Activated T-helper 2 cell treated with anti-CD3 and anti-CD28 coated beads, Interferon-gamma antibody, Interleukin-2, Interleukin-4, amounts not matched to agents 10 μg/mL and 5 μg/mL and 100 μg/mL, durations not matched to agents 14 hours and 24 hours and 36 hours (primary cell): ENCODE results near the gene ZNF750. TPM values are rescaled to one million over a fixed set of nuclear protein-coding genes. Genes with fewer than 3 reads are reported as not detected.

Experiments
- DNase-seq: peaks from one replicate; pipeline ENCODE4 v3.0.0; 2021; ENCODE audit warnings: low spot score
- H3K27ac Mint-ChIP-seq: one replicate; pipeline ENCODE4 v1.8.0; 2021; ENCODE audit warnings: mixed read lengths
- H3K27me3 Mint-ChIP-seq: one replicate; pipeline ENCODE4 v1.8.0; 2021; ENCODE audit warnings: low read depth, mixed read lengths
- H3K36me3 Mint-ChIP-seq: one replicate; pipeline ENCODE4 v1.8.0; 2021; ENCODE audit warnings: low read depth, mixed read lengths
- H3K4me1 Mint-ChIP-seq: one replicate; pipeline ENCODE4 v1.8.0; 2021; ENCODE audit warnings: low read depth, mixed read lengths
- H3K4me3 Mint-ChIP-seq: one replicate; pipeline ENCODE4 v1.8.0; 2021; ENCODE audit warnings: low read depth, mild to moderate bottlenecking, moderate library complexity, mixed read lengths
- H3K9me3 Mint-ChIP-seq: one replicate; pipeline ENCODE4 v1.8.0; 2021; ENCODE audit warnings: mixed read lengths
- intact Hi-C: fragments of 100-400 bp; cut with micrococcal nuclease; formaldehyde crosslinking; loops from one replicate; pipeline ENCODE4 v1.15.1; 2023
- total RNA-seq: library from RNA; stranded (reverse); gene quantifications from 2 replicates; pipeline ENCODE4 v1.2.3, GENCODE V29; 2022

ZNF750 gene
- total RNA-seq, 1 donor from 2014 or later = not detected

GRCh38 chr17:82832411-82832810, 7.4 kb downstream of the ZNF750 start:
- no peaks in the 10 kb centered on the region for H3K4me1 Mint-ChIP-seq
- H3K27me3 Mint-ChIP-seq = no peaks in the 10 kb centered on the region
- no peak overlapping the region for H3K27ac Mint-ChIP-seq
- peaks cover 20% of the 10 kb centered on the region for H3K36me3 Mint-ChIP-seq
- no peak for DNase-seq
- no peak overlapping the region for H3K4me3 Mint-ChIP-seq
- H3K9me3 Mint-ChIP-seq = peaks cover 5% of the 10 kb centered on the region
- intact Hi-C loops = no loop called here

DNA sequence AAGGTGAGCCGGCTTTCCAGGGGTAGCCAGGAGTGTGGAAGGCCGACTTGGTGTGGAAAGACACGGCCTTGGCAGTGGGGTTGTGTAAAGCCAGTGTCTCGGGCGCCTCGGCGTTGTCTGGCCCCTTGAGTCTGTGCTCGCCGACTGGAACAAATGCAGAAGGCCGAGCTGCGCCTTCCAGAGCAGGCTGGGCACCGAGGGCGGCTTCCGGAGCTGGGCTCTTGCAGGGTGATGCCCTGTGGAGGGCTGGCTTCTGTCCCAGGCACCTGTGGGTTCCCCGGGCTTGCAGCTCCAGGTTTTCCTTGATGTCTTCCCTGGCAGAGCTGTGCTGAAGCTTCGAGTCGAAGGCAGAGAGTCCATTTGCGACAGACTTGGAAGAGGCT, 8.0 kb downstream of the ZNF750 start:
- Mint-ChIP-seq H3K36me3 (peaks cover 25% of the 10 kb centered on the region), H3K4me1 (peaks cover 3% of the 10 kb centered on the region), H3K4me3 (no peak overlapping the region), H3K27ac (no peak overlapping the region), H3K27me3 (no peaks in the 10 kb centered on the region), H3K9me3 (peaks cover 5% of the 10 kb centered on the region)
- intact Hi-C loops = no loop called here
- DNase-seq = no peak

DNA sequence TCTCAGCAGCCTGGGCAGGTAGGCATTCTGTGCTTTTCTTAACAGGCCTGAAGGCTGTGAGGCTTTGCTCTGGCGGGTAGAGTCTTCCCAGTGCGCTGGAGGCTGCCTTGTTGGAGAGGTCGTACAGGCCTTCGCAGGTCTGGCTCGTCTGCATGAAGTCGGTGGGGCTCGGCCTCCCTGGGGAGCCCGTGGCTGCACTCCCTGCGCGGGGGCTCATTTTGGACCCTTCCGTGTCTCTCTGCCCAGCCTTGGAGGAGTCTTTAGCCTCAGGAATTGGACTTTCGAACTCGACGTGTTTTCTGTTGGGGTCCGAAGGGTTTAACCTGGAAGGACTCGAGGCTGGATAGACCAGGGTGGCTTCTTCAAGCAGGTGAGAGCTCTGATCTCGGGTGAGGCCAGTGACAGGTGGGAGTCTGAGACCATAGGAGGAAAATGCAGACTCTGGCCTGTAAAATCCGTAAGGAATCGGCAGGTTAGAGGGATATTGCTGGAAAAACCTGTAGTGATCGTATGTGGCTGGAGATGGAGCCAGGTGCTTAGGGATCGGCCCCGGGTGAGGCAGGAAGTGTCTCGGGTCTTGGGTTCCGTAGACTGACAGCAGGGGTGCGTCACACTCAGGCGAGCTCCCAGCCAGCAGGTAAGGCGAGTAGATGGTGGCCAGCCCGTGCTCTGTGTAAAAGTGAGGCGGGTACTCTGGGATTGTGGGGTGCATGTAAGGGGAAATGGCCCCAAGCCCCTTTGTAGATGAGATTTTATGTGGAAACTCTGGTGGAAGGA, 8.6 kb downstream of the ZNF750 start:
- DNase-seq = no peak
- H3K9me3 Mint-ChIP-seq = peaks cover 5% of the 10 kb centered on the region
- intact Hi-C loops = no loop called here
- H3K4me1 Mint-ChIP-seq = peaks cover 3% of the 10 kb centered on the region
- H3K27me3 Mint-ChIP-seq = no peaks in the 10 kb centered on the region
- H3K27ac Mint-ChIP-seq = no peak overlapping the region
- H3K36me3 Mint-ChIP-seq = peaks cover 25% of the 10 kb centered on the region
- no peak overlapping the region for H3K4me3 Mint-ChIP-seq

- Mint-ChIP-seq H3K36me3 (peaks cover 25% of the 10 kb centered on the region), H3K4me3 (no peak overlapping the region), H3K4me1 (peaks cover 3% of the 10 kb centered on the region), H3K27ac (no peak overlapping the region), H3K9me3 (peaks cover 5% of the 10 kb centered on the region), H3K27me3 (no peaks in the 10 kb centered on the region)
- no peak for DNase-seq
- intact Hi-C loops = no loop called here
These were observed 9.6 kb downstream of the ZNF750 start for GRCh38 chr17:82830249-82830661.

DNA sequence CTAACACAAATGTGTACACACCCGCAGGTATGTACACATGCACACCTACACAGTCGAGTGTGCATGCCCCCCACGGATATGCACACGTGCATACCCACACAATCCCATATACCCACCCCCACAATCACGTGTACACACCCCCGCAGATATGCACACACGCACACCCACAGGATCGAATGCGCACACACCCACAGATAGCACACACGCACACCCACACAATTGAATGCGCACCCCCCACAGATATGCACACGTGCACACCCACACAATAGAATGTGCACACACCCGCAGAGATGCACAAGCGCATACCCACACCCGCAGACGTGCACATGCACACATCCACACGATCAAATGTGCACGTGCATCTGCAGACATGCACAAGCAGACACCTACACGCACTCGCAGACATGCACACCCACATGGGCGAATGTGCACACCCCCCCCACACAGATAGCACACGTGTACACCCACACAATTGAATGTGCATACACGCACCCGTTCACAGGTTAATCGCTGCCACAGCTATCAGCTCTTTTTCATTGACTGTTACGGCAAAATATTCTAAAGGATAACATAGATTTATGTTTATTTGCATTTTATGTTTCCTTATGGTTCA, 10.8 kb downstream of the ZNF750 start:
- peaks cover 3% of the 10 kb centered on the region for H3K4me1 Mint-ChIP-seq
- DNase-seq = no peak
- H3K4me3 Mint-ChIP-seq = no peak overlapping the region
- H3K9me3 Mint-ChIP-seq = peaks cover 5% of the 10 kb centered on the region
- H3K27me3 Mint-ChIP-seq = no peaks in the 10 kb centered on the region
- no peak overlapping the region for H3K27ac Mint-ChIP-seq
- peaks cover 25% of the 10 kb centered on the region for H3K36me3 Mint-ChIP-seq
- intact Hi-C loops = no loop called here

DNA sequence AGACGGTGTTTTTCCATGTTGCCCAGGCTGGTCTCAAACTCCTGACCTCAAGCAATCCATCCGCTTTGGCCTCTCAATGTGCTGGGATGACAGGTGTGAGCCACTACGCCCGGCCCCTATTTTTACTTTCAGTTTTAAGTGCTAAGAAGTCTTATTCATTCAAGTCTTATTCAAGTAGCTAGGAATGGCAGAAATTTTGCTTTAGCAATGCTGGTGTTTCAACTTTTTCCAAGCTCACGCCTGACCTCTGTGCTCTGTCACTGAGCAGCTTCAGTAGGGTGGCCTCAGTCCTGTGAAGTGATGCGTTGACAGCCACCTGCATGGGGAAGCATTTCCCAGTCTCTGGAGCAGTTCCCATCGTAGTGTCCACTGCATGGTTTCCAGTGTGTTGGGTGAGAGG, 12.9 kb downstream of the ZNF750 start:
- Mint-ChIP-seq H3K27ac (no peak overlapping the region), H3K4me1 (peaks cover 3% of the 10 kb centered on the region), H3K36me3 (peaks cover 34% of the 10 kb centered on the region), H3K27me3 (no peaks in the 10 kb centered on the region), H3K9me3 (peaks cover 5% of the 10 kb centered on the region), H3K4me3 (no peak overlapping the region)
- intact Hi-C loops = no loop called here
- no peak for DNase-seq

DNA sequence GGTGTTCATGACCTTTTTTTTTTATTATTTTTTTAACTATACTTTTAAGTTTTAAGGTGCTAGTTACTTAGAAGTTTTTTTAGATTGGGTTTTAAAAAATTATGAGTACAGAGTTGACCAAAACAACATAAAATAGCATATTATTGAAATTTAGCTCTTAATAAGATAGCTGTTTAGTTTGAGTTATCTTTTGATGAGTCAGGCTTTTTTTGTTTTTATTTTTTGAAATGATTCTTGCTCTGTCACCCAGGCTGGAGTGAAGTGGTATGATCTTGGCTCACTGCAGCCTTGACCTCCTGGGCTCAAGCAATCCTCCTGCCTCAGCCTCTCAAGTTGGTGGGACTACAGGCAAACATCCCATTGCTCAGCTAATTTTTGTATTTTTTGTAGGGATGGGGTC, 13.6 kb downstream of the ZNF750 start:
- intact Hi-C loops = no loop called here
- Mint-ChIP-seq H3K36me3 (peaks cover 37% of the 10 kb centered on the region), H3K9me3 (peaks cover 5% of the 10 kb centered on the region), H3K4me3 (no peak overlapping the region), H3K4me1 (peaks cover 3% of the 10 kb centered on the region), H3K27me3 (no peaks in the 10 kb centered on the region), H3K27ac (no peak overlapping the region)
- no peak for DNase-seq

GRCh38 chr17:82825540-82826124, 14.2 kb downstream of the ZNF750 start:
- intact Hi-C loops = no loop called here
- H3K4me1 Mint-ChIP-seq = peaks cover 3% of the 10 kb centered on the region
- H3K27me3 Mint-ChIP-seq = no peaks in the 10 kb centered on the region
- no peak overlapping the region for H3K27ac Mint-ChIP-seq
- peaks cover 6% of the 10 kb centered on the region for H3K9me3 Mint-ChIP-seq
- DNase-seq = no peak
- no peak overlapping the region for H3K4me3 Mint-ChIP-seq
- H3K36me3 Mint-ChIP-seq = peaks cover 42% of the 10 kb centered on the region

GRCh38 chr17:82823004-82823403, 16.8 kb downstream of the ZNF750 start:
- Mint-ChIP-seq H3K9me3 (peaks cover 12% of the 10 kb centered on the region), H3K36me3 (peaks cover 54% of the 10 kb centered on the region), H3K4me1 (peaks cover 3% of the 10 kb centered on the region), H3K27ac (no peak overlapping the region), H3K27me3 (no peaks in the 10 kb centered on the region), H3K4me3 (no peak overlapping the region)
- no peak for DNase-seq
- intact Hi-C loops = no loop called here

DNA sequence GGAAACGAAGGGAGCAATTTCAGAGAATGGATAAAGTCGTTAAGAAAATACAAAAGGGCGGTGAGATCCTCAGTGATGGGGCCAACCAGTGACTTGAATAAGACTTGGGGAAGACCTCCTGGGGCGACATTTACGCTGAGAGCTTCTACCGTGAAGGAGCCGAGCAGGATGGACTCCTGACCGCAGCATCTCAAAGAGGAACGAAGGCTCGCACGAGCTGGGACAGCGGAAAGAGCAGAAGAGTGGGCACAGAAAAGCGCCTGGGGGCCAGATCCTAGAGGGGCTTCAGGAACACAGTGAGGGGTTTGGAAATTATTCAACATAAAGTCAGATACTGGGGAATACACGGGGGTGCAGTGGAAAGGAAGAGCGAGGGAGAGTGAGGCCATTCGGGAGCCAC, 17.5 kb downstream of the ZNF750 start:
- intact Hi-C loops = no loop called here

GRCh38 chr17:82821554-82821953, 18.3 kb downstream of the ZNF750 start:
- intact Hi-C loops = no loop called here
- Mint-ChIP-seq H3K4me3 (no peak overlapping the region), H3K27ac (no peak overlapping the region), H3K4me1 (no peaks in the 10 kb centered on the region), H3K36me3 (peaks cover 53% of the 10 kb centered on the region), H3K9me3 (peaks cover 7% of the 10 kb centered on the region), H3K27me3 (no peaks in the 10 kb centered on the region)
- DNase-seq = no peak

More for the DNA sequence above, 17.5 kb downstream of the ZNF750 start:
- DNase-seq = no peak
- H3K4me1 Mint-ChIP-seq = peaks cover 3% of the 10 kb centered on the region
- no peaks in the 10 kb centered on the region for H3K27me3 Mint-ChIP-seq
- H3K36me3 Mint-ChIP-seq = peaks cover 52% of the 10 kb centered on the region
- peaks cover 7% of the 10 kb centered on the region for H3K9me3 Mint-ChIP-seq
- H3K4me3 Mint-ChIP-seq = no peak overlapping the region
- H3K27ac Mint-ChIP-seq = no peak overlapping the region

GRCh38 chr17:82820278-82821251, 19.3 kb downstream of the ZNF750 start:
- no peak overlapping the region for H3K27ac Mint-ChIP-seq
- intact Hi-C loops = no loop called here
- H3K9me3 Mint-ChIP-seq = peaks cover 7% of the 10 kb centered on the region

More at GRCh38 chr17:82820278-82821251, 19.3 kb downstream of the ZNF750 start:
- Mint-ChIP-seq H3K27me3 (no peaks in the 10 kb centered on the region), H3K4me1 (peaks cover under 1% of the 10 kb centered on the region), H3K4me3 (no peak overlapping the region), H3K36me3 (peaks cover 63% of the 10 kb centered on the region)
- no peak for DNase-seq
